ENCODE data around the gene FAM3C. TPM values are rescaled to one million over a fixed set of nuclear protein-coding genes. Genes with fewer than 3 reads are reported as not detected.

The FAM3C gene
- total and polyA plus RNA-seq, 2 of the 8 experiments (the other 6 are each of a cell fraction or from before 2014, with no cell fraction given), result 27.0 to 77.7 TPM

DNA sequence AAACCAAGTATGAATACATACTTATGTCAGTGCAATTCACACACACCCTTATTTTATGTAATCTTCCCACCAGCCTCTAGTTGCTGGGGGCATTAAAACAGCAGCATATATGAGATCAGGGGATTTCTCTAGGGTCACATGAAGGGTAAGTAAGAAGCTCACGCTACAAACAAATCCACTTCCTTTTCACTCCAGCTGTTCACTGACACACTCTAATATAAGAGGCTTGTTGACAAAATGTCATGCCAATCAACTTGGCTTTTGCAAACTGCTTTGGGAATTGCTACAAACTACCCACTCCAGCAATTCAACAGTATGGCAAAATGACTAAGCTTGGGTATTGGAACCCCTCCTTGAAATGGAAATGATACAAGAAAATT, 10.3 kb downstream of the FAM3C start (continued):
- TF ChIP-seq GABPA (IDR thresholded peaks at IDR 0.05; ENCODE audit: borderline replicate concordance, insufficient read depth, low read length), result no peak
